CD4-positive, alpha-beta T cell treated with Interleukin-12 subunit alpha and Interleukin-12 subunit beta, for 1 hour (primary cell): ENCODE results near the gene GLUD2.
"Not testable (repeated sequence)": the region's sequence is repeated elsewhere in the genome, so short reads cannot be mapped to it uniquely, and the experiment has no call there.

Source experiments
- DNase-seq: peaks from one replicate; pipeline ENCODE4 v3.0.0-alpha.2; 2020

GLUD2 gene

GRCh38 chrX:121047441-121048419, at the start of gene GLUD2:
TSS of gene GLUD2 (plus strand) at chrX:121047610. CDS start at chrX:121047685, 75 bp downstream.
- DNase-seq: not testable (repeated sequence)

- no peak for DNase-seq
Measured at GRCh38 chrX:120999413-120999812, 48.0 kb upstream of the GLUD2 start.

- no peak for DNase-seq
Measured at GRCh38 chrX:121000589-121000988, 46.8 kb upstream of the GLUD2 start.

GRCh38 chrX:121008920-121009319, 38.5 kb upstream of the GLUD2 start:
- no peak for DNase-seq

- DNase-seq: no peak
Measured at GRCh38 chrX:121009764-121010163, 37.6 kb upstream of the GLUD2 start.

GRCh38 chrX:121010218-121010617, 37.2 kb upstream of the GLUD2 start:
- DNase-seq: no peak

- no peak for DNase-seq
Measured at GRCh38 chrX:121011254-121011653, 36.2 kb upstream of the GLUD2 start.

GRCh38 chrX:121013897-121014455, 33.4 kb upstream of the GLUD2 start:
- no peak for DNase-seq

GRCh38 chrX:121014826-121015225, 32.6 kb upstream of the GLUD2 start:
- DNase-seq: no peak

GRCh38 chrX:121028419-121028818, 19.0 kb upstream of the GLUD2 start:
- no peak for DNase-seq

GRCh38 chrX:121030083-121030482, 17.3 kb upstream of the GLUD2 start:
- no peak for DNase-seq

GRCh38 chrX:121032531-121032930, 14.9 kb upstream of the GLUD2 start:
- no peak for DNase-seq

GRCh38 chrX:121036137-121036536, 11.3 kb upstream of the GLUD2 start:
- no peak for DNase-seq

GRCh38 chrX:121036951-121037350, 10.5 kb upstream of the GLUD2 start:
- DNase-seq: no peak

- DNase-seq: no peak
Measured at GRCh38 chrX:121050781-121051180, 3.4 kb downstream of the GLUD2 start.

GRCh38 chrX:121052122-121052521, 4.7 kb downstream of the GLUD2 start:
- DNase-seq: no peak

GRCh38 chrX:121062289-121062688, 14.9 kb downstream of the GLUD2 start:
- no peak for DNase-seq

GRCh38 chrX:121064579-121064978, 17.2 kb downstream of the GLUD2 start:
- no peak for DNase-seq

GRCh38 chrX:121084247-121084646, 36.8 kb downstream of the GLUD2 start:
- DNase-seq: not testable (repeated sequence)

- no peak for DNase-seq
Measured at GRCh38 chrX:121084903-121085611, 37.6 kb downstream of the GLUD2 start.

GRCh38 chrX:121085612-121086010, 38.2 kb downstream of the GLUD2 start:
- no peak for DNase-seq

GRCh38 chrX:121093011-121093410, 45.6 kb downstream of the GLUD2 start:
- no peak for DNase-seq
